CD4-positive, alpha-beta memory T cell (primary cell): ENCODE measurements around the gene CBFA2T3. TPM values are rescaled to one million over a fixed set of nuclear protein-coding genes. Genes with fewer than 3 reads are reported as not detected.
"Not testable (repeated sequence)": the region's sequence is repeated elsewhere in the genome, so short reads cannot be mapped to it uniquely, and the experiment has no call there.

Source experiments
- CTCF ChIA-PET: fragments of 350-600 bp; sonication (Branson Sonifier 250); formaldehyde crosslinking; loops from one replicate; lab custom pipeline; 2021; ENCODE audit warnings: inconsistent platforms; ENCODE audit not compliant: partially characterized antibody; lab: Charles Lee
- POLR2A ChIA-PET: fragments of 350-600 bp; sonication (Branson Sonifier 250); formaldehyde crosslinking; loops from one replicate; lab custom pipeline; 2021; ENCODE audit not compliant: partially characterized antibody; lab: Charles Lee
- DNase-seq, 5 donors: peaks; one replicate each; pipeline versions ENCODE4 v3.0.0 to v3.0.0-alpha.2; 2020 to 2022; ENCODE audit warnings: mixed read lengths in 1 of 5
- H3K27ac ChIP-seq: one replicate; pipeline ENCODE4 v1.7.0; 2013; ENCODE audit warnings: low read depth, low read length
- H3K27me3 ChIP-seq: 2 replicates; pipeline ENCODE4 v1.7.0; 2013; ENCODE audit warnings: mild to moderate bottlenecking, low read length, moderate library complexity; ENCODE audit not compliant: insufficient read depth
- H3K36me3 ChIP-seq: 2 replicates; pipeline ENCODE4 v1.7.0; 2013; ENCODE audit warnings: mild to moderate bottlenecking, low read length, moderate library complexity; ENCODE audit not compliant: insufficient read depth
- H3K4me1 ChIP-seq: 2 replicates; pipeline ENCODE4 v1.7.0; 2013; ENCODE audit warnings: mild to moderate bottlenecking, low read length, moderate library complexity; ENCODE audit not compliant: insufficient read depth
- H3K4me3 ChIP-seq, 2 donors: one replicate each; pipeline ENCODE4 v1.7.0; 2013; ENCODE audit warnings: low read length in 2 of 2, mild to moderate bottlenecking in 1 of 2
- H3K9me3 ChIP-seq, 2 donors: one replicate each; pipeline ENCODE4 v1.7.0; 2013; ENCODE audit warnings: low read length in 2 of 2, control low read depth in 1 of 2; ENCODE audit not compliant: control insufficient read depth in 1 of 2
- H3K27ac Mint-ChIP-seq, 7 donors: one replicate each; pipeline ENCODE4 v1.8.0; 2020 to 2021; ENCODE audit warnings: mixed read lengths in 7 of 7, mild to moderate bottlenecking in 6 of 7, inconsistent platforms in 3 of 7, moderate library complexity in 3 of 7
- H3K27me3 Mint-ChIP-seq, 2 donors: one replicate each; pipeline ENCODE4 v1.8.0; 2020 to 2021; ENCODE audit warnings: mixed read lengths in 2 of 2
- H3K36me3 Mint-ChIP-seq, 2 donors: one replicate each; pipeline ENCODE4 v1.8.0; 2020 to 2021; ENCODE audit warnings: mixed read lengths in 2 of 2, inconsistent platforms in 1 of 2, mild to moderate bottlenecking in 1 of 2
- H3K4me1 Mint-ChIP-seq, 4 donors: one replicate each; pipeline ENCODE4 v1.8.0; 2020 to 2021; ENCODE audit warnings: mixed read lengths in 4 of 4, mild to moderate bottlenecking in 1 of 4
- H3K4me3 Mint-ChIP-seq, 8 donors: one replicate each; pipeline ENCODE4 v1.8.0; 2020 to 2021; ENCODE audit warnings: mixed read lengths in 8 of 8, mild to moderate bottlenecking in 7 of 8, moderate library complexity in 6 of 8, inconsistent platforms in 3 of 8
- H3K9me3 Mint-ChIP-seq, 8 donors: one replicate each; pipeline ENCODE4 v1.8.0; 2020 to 2021; ENCODE audit warnings: mixed read lengths in 8 of 8, mild to moderate bottlenecking in 5 of 8, inconsistent platforms in 3 of 8, moderate library complexity in 1 of 8
- intact Hi-C: fragments of 100-400 bp; cut with micrococcal nuclease; formaldehyde crosslinking; loops from one replicate; pipeline ENCODE4 v1.15.1; 2023
- polyA plus RNA-seq, 2 donors: library from polyadenylated mRNA; unstranded; fragments of 300-500 nt; fragmentation: Illumina TruSeq; gene quantifications; one replicate each; pipeline ENCODE4 v1.2.3, GENCODE V29; 2021
- total RNA-seq, 2 experiments: library from RNA; stranded (reverse); gene quantifications; one replicate each; pipeline ENCODE4 v1.2.3, GENCODE V29; 2021

The CBFA2T3 gene
- total and polyA plus RNA-seq, 4 experiments from 2014 or later, result 0.11 to 0.14 TPM; not detected in 2

DNA sequence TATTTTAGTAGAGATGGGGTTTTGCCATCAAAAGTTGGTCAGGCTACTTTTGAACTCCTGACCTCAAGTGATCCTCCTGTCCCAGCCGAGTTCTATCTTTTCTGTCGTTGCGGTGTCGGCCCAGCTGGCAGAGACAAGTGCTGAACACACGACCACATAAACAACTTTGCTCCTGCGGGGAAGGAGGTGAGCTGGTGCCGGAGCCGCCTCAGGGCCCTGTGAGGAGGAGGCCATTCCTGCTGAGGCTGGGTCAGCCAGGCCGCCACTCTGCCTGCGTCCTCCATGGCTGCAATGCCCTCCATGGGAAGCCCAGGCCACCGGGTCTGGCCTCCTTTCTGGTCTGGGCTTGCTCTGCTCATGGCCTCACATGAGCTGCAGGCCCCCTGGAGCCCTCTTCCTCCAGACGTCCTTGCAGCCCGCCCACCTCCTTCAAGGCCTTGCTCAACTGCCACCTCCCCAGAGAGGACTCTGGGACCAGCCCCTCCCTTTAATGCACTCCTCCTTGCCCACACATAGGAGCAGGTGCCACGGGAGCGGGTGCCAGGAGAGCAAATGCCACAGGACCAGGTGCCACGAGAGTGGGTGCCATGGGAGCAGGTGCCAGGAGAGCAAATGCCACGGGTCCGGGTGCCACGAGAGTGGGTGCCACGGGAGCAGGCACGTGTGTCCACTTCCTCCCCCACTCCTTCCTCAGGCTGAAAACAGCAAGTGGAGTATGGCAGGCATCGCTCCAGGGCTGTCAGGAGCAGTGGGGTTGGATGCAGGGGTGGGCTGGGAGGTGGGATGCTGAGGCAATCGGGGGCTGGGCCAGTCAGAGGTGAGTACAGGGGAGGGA, 28.4 kb upstream of the CBFA2T3 start:
- Histone ChIP-seq H3K4me1 (no peaks in the 10 kb centered on the region), H3K27me3 (no peaks in the 10 kb centered on the region), H3K4me3 (no peak overlapping the region), H3K36me3 (no peaks in the 10 kb centered on the region), H3K9me3 (no peaks in the 10 kb centered on the region), H3K27ac (no peak overlapping the region)
- no peak for DNase-seq
- ChIA-PET POLR2A (no interaction called here), CTCF (no interaction called here)
- Mint-ChIP-seq H3K4me1 (peaks cover 2 to 5% (median 4%) of the 10 kb centered on the region in 4 donors), H3K9me3 (peaks cover 0 to 4% (median 0%) of the 10 kb centered on the region in 8 donors), H3K27ac (peak overlapping the region in 1 of 7 donors; percentile 38), H3K36me3 (no peaks in the 10 kb centered on the region), H3K27me3 (peaks cover 15 to 17% of the 10 kb centered on the region in 2 donors), H3K4me3 (no peak overlapping the region)
- intact Hi-C loops, result no loop called here

DNA sequence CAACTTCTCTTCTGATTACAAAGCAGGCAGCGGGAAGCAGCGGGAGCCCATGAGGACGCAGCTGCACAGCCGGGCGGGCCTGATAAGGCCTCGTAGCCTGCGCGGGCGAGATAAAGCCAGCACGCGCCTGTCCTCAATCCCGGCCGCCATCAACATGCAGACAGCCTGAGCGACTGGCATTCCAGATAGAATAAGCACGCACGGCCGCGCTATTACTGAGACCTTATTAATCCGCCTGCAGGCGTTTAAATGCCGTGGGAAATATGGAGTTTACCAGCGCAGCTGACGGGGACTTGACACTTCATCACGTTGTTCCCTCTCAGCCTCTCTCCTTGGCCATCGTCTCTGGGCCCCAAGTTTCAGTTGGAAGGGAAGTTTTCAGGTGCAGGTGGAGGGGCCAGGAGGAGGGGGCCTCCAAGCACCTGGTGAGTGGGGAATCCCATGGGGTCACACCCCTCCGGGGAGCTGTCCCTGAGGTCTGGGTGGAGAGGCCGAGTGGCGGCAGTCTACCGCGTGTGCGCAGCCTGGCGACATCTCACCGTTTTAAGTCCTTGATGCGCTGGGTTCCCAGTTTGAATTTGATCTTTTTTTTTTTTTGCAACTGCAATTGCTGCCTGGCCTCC, 27.3 kb upstream of the CBFA2T3 start:
- CTCF ChIA-PET, result no interaction called here
- Mint-ChIP-seq H3K4me1 (peaks cover 3 to 10% (median 7%) of the 10 kb centered on the region in 4 donors), H3K36me3 (no peaks in the 10 kb centered on the region), H3K9me3 (peaks cover 0 to 9% (median under 1%) of the 10 kb centered on the region in 8 donors), H3K27ac (peak overlapping the region in 1 of 7 donors; percentile 24), H3K27me3 (peaks cover 12 to 18% of the 10 kb centered on the region in 2 donors), H3K4me3 (peak overlapping the region in 1 of 8 donors; percentile 40)
- intact Hi-C loops, result no loop called here
- H3K27me3 ChIP-seq, result no peaks in the 10 kb centered on the region
- H3K27ac ChIP-seq, result no peak overlapping the region
- POLR2A ChIA-PET, result no interaction called here
- no peak for DNase-seq
- no peak overlapping the region for H3K4me3 ChIP-seq
- no peaks in the 10 kb centered on the region for H3K9me3 ChIP-seq
- no peaks in the 10 kb centered on the region for H3K4me1 ChIP-seq
- H3K36me3 ChIP-seq, result no peaks in the 10 kb centered on the region

DNA sequence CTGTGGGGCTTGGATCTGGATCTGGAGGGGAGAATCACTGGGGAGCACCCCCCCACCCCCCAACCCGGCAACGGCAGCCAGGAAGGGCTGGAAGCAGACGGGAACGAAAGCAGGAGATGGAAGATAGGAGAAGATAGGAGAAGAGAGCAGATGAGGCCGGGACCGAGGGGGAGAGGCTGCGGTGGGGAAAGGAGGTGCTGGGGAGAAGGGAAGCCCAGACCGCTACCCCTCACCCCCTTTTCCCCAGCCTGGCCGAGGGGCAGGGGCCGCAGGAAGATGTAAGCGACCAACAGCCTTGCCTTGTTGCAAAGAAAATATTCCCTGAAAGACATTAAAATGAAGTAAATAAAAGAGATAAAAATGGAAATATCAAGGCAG, 26.8 kb upstream of the CBFA2T3 start:
- no peaks in the 10 kb centered on the region for H3K4me1 ChIP-seq
- H3K36me3 Mint-ChIP-seq, result no peaks in the 10 kb centered on the region
- no peaks in the 10 kb centered on the region for H3K27me3 ChIP-seq
- no peak overlapping the region for H3K27ac Mint-ChIP-seq
- no peaks in the 10 kb centered on the region for H3K9me3 ChIP-seq
- H3K4me1 Mint-ChIP-seq, result peaks cover 5 to 15% (median 11%) of the 10 kb centered on the region in 4 donors
- DNase-seq, result no peak
- peaks cover 0 to 11% (median 2%) of the 10 kb centered on the region in 8 donors for H3K9me3 Mint-ChIP-seq
- H3K27ac ChIP-seq, result no peak overlapping the region
- ChIA-PET CTCF (no interaction called here), POLR2A (no interaction called here)
- H3K27me3 Mint-ChIP-seq, result peaks cover 12 to 21% of the 10 kb centered on the region in 2 donors
- no peak overlapping the region for H3K4me3 ChIP-seq
- no peaks in the 10 kb centered on the region for H3K36me3 ChIP-seq
- no peak overlapping the region for H3K4me3 Mint-ChIP-seq
- intact Hi-C loops, result no loop called here

DNA sequence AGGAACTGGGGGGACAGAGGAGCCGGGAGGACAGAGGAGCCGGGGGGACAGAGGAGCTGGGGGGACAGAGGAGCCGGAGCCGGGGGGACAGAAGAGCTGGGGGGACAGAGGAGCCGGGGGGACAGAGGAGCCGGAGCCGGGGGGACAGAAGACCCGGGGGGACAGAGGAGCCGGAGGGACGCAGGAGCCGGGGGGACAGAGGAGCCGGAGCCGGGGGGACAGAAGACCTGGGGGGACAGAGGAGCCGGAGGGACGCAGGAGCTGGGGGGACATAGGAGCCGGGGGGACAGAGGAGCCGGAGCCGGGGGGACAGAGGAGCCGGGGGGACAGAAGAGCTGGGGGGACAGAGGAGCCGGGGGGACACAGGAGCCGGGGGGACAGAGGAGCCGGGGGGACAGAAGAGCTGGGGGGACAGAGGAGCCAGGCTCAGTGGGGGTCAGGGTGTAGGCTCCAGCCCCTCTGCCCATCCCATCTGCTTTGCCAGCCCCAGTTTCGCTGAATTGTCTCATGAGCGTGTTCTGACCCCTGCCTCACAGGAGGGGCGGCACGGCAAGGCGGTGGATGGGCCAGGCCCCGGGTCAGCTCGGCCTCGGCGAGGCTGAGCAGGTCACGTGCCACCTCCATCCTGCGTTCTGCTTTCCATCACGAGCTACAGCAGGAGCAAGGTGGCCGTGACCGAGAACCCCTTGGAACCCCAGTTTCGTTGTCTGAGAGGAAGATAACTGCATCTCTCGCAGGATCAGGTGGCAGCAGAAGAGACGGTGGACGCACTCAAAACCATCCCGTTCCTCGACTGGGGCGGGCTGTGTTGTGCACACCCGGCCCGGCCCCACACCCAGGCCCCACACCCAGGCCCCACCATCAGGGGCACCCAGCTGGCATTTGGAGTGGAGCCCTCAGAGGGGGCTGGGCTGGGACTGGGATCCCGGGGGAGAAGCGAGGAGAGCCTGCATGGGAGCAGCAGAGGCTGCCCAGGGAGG, 26.1 kb upstream of the CBFA2T3 start:
- Histone ChIP-seq H3K4me1 (no peaks in the 10 kb centered on the region), H3K9me3 (no peaks in the 10 kb centered on the region), H3K27ac (no peak overlapping the region), H3K27me3 (no peaks in the 10 kb centered on the region), H3K4me3 (no peak overlapping the region), H3K36me3 (no peaks in the 10 kb centered on the region)
- Mint-ChIP-seq H3K4me1 (peaks cover 5 to 15% (median 12%) of the 10 kb centered on the region in 4 donors), H3K4me3 (no peak overlapping the region), H3K27ac (no peak overlapping the region), H3K9me3 (peaks cover 0 to 13% (median 2%) of the 10 kb centered on the region in 8 donors), H3K36me3 (no peaks in the 10 kb centered on the region), H3K27me3 (peaks cover 12 to 19% of the 10 kb centered on the region in 2 donors)
- CTCF ChIA-PET, result no interaction called here
- intact Hi-C loops, result no loop called here
- POLR2A ChIA-PET, result no interaction called here
- no peak for DNase-seq

DNA sequence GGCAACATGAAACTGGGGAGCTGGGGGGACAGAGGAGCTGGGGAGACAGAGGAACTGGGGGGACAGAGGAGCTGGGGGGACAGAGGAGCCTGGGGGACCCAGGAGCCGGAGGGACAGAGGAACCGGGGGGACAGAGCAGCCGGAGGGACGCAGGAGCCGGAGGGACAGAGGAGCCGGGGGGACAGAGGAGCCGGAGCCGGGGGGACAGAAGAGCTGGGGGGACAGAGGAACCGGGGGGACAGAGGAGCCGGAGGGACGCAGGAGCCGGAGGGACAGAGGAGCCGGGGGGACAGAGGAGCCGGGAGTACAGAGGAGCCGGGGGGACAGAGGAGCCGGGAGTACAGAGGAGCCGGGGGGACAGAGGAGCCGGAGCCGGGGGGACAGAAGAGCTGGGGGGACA, 25.1 kb upstream of the CBFA2T3 start:
- H3K4me3 ChIP-seq, DNase-seq, H3K27ac Mint-ChIP-seq, H3K36me3 Mint-ChIP-seq, H3K4me3 Mint-ChIP-seq, H3K36me3 ChIP-seq, H3K4me1 ChIP-seq, H3K27ac ChIP-seq, POLR2A ChIA-PET, H3K9me3 ChIP-seq, intact Hi-C loops, CTCF ChIA-PET, H3K27me3 ChIP-seq: not testable (repeated sequence)
- Mint-ChIP-seq H3K27me3 (peaks cover 10 to 17% of the 10 kb centered on the region in 2 donors), H3K4me1 (peaks cover 5 to 15% (median 12%) of the 10 kb centered on the region in 4 donors), H3K9me3 (peaks cover 0 to 22% (median 7%) of the 10 kb centered on the region in 8 donors)

DNA sequence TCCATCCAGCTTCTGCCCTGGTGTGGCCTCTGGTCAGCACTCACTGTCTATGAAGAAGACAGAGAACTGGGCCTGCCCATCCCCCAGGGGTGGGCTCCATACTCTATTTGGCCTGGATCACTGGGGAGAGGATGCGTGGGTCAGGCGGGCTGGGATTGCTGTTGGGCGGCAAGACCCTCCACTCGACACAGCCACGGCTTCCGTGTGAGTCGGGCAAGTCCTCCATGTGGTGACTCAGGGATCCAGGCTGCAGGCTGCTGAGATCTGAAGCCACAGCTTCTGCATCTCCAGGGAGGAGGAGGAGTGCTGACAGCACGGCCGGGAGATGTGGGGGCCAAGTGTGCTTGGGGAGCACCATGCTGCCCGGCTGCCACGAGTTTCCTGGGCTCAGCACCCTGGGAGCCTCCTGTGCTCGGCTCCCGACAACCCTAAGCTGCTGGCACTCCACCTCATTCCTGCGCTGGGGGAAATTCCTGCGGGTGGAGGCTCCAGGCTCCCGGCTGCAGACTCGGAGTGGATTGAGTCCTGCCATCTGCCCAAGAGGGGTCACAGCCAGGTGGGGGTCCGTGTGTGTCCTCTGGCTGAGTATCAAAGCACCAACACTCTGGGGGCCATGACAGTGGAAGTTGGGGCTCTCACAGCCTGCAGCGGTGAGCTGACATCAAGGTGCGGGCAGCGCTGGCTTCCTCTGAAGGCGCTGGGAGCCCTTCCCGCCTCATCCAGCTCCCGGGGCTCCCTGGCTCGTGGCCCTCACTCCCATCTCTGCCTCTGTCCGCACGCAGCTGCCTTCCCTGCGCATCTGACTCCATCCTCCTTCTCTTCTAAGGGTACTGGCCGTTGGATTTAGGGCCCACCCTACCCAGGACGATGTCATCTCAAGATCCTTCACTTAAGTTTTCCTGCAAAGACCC, 24.4 kb upstream of the CBFA2T3 start:
- H3K27ac Mint-ChIP-seq, result peak overlapping the region in 2 of 7 donors; percentile 48 to 53

More for the DNA sequence above, 24.4 kb upstream of the CBFA2T3 start:
- POLR2A ChIA-PET, result no interaction called here
- Mint-ChIP-seq H3K4me3 (no peak overlapping the region), H3K27me3 (peaks cover 10 to 17% of the 10 kb centered on the region in 2 donors), H3K9me3 (peaks cover 0 to 22% (median 7%) of the 10 kb centered on the region in 8 donors), H3K36me3 (peaks cover 0 to 1% of the 10 kb centered on the region in 2 donors), H3K4me1 (peaks cover 5 to 15% (median 12%) of the 10 kb centered on the region in 4 donors)
- no peaks in the 10 kb centered on the region for H3K36me3 ChIP-seq
- H3K4me3 ChIP-seq, result no peak overlapping the region
- CTCF ChIA-PET, result no interaction called here
- H3K9me3 ChIP-seq, result peaks cover 0 to 4% of the 10 kb centered on the region in 2 donors
- H3K27ac ChIP-seq, result no peak overlapping the region
- no peak for DNase-seq
- intact Hi-C loops, result no loop called here
- no peaks in the 10 kb centered on the region for H3K4me1 ChIP-seq
- H3K27me3 ChIP-seq, result no peaks in the 10 kb centered on the region
